Measurements from ENCODE around the gene CDH4. TPM values are rescaled to one million over a fixed set of nuclear protein-coding genes. Genes with fewer than 3 reads are reported as not detected.

The CDH4 gene
- total and polyA plus RNA-seq, 4 donors: 0.06 to 0.10 TPM; not detected in 2

GRCh38 chr20:61597996-61598395 is 345.9 kb downstream of the CDH4 start:
- intact Hi-C loops (cut with DNase I): loop anchor here in 1 of 2 donors (10.0 kb wide), 1 partner anchor 63 kb away; no protein-coding TSS in a partner anchor
- no peak for DNase-seq
- Histone ChIP-seq H3K9me3 (ENCODE audit: control insufficient read depth, low read length) (peaks cover 15% of the 10 kb centered on the region), H3K27me3 (ENCODE audit: control insufficient read depth in 1 of 2, insufficient read depth in 2 of 2, low read length in 1 of 2) (no peaks in the 10 kb centered on the region), H3K27ac (ENCODE audit: low read depth in 1 of 2, low read length in 2 of 2) (no peak overlapping the region), H3K36me3 (ENCODE audit: control insufficient read depth in 1 of 2, insufficient read depth in 2 of 2, low read length in 1 of 2) (no peaks in the 10 kb centered on the region), H3K4me1 (ENCODE audit: control insufficient read depth in 1 of 2, insufficient read depth in 2 of 2, low read length in 2 of 2) (no peaks in the 10 kb centered on the region), H3K4me3 (ENCODE audit: low read length in 2 of 2) (no peak overlapping the region)
- 61 to 68% methylated on average over 7 of the region's 7 CpGs for WGBS, 2 donors
- ATAC-seq (ENCODE audit: low FRiP score): no peak

GRCh38 chr20:61598586-61598985 is 346.5 kb downstream of the CDH4 start:
- peak in 1 of 2 donors; percentile 58 for DNase-seq
- intact Hi-C loops (cut with DNase I): loop anchor here in 1 of 2 donors (10.0 kb wide), 1 partner anchor 64 kb away; no protein-coding TSS in a partner anchor
- Histone ChIP-seq H3K9me3 (ENCODE audit: control insufficient read depth, low read length) (peaks cover 12% of the 10 kb centered on the region), H3K27ac (ENCODE audit: low read depth in 1 of 2, low read length in 2 of 2) (no peak overlapping the region), H3K36me3 (ENCODE audit: control insufficient read depth in 1 of 2, insufficient read depth in 2 of 2, low read length in 1 of 2) (no peaks in the 10 kb centered on the region), H3K4me3 (ENCODE audit: low read length in 2 of 2) (no peak overlapping the region), H3K27me3 (ENCODE audit: control insufficient read depth in 1 of 2, insufficient read depth in 2 of 2, low read length in 1 of 2) (no peaks in the 10 kb centered on the region), H3K4me1 (ENCODE audit: control insufficient read depth in 1 of 2, insufficient read depth in 2 of 2, low read length in 2 of 2) (no peaks in the 10 kb centered on the region)
- 77 to 81% methylated on average over 21 of the region's 21 CpGs for WGBS, 2 donors
- no peak for ATAC-seq (ENCODE audit: low FRiP score)

- Histone ChIP-seq H3K27ac (ENCODE audit: low read depth in 1 of 2, low read length in 2 of 2) (no peak overlapping the region), H3K36me3 (ENCODE audit: control insufficient read depth in 1 of 2, insufficient read depth in 2 of 2, low read length in 1 of 2) (no peaks in the 10 kb centered on the region), H3K4me3 (ENCODE audit: low read length in 2 of 2) (no peak overlapping the region), H3K27me3 (ENCODE audit: control insufficient read depth in 1 of 2, insufficient read depth in 2 of 2, low read length in 1 of 2) (no peaks in the 10 kb centered on the region), H3K9me3 (ENCODE audit: control insufficient read depth, low read length) (peaks cover 12% of the 10 kb centered on the region), H3K4me1 (ENCODE audit: control insufficient read depth in 1 of 2, insufficient read depth in 2 of 2, low read length in 2 of 2) (no peaks in the 10 kb centered on the region)
- intact Hi-C loops (cut with DNase I): loop anchor here in 1 of 2 donors (10.0 kb wide), 1 partner anchor 64 kb away; no protein-coding TSS in a partner anchor
- ATAC-seq (ENCODE audit: low FRiP score): no peak
- WGBS, 2 donors: 62 to 69% methylated on average over 12 of the region's 12 CpGs
- DNase-seq: peak in 1 of 2 donors; percentile 60
Observed at GRCh38 chr20:61599061-61599531, 347.0 kb downstream of the CDH4 start.

GRCh38 chr20:61599541-61599992 is 347.5 kb downstream of the CDH4 start:
- no peak overlapping the region for H3K4me3 ChIP-seq (ENCODE audit: low read length in 2 of 2)
- H3K27ac ChIP-seq (ENCODE audit: low read depth in 1 of 2, low read length in 2 of 2): no peak overlapping the region
- 56 to 61% methylated on average over 18 of the region's 18 CpGs for WGBS, 2 donors
- no peak for DNase-seq
- peaks cover 10% of the 10 kb centered on the region for H3K9me3 ChIP-seq (ENCODE audit: control insufficient read depth, low read length)
- H3K27me3 ChIP-seq (ENCODE audit: control insufficient read depth in 1 of 2, insufficient read depth in 2 of 2, low read length in 1 of 2): no peaks in the 10 kb centered on the region
- H3K36me3 ChIP-seq (ENCODE audit: control insufficient read depth in 1 of 2, insufficient read depth in 2 of 2, low read length in 1 of 2): no peaks in the 10 kb centered on the region
- intact Hi-C loops (cut with DNase I): loop anchor here in 1 of 2 donors (10.0 kb wide), 1 partner anchor 65 kb away; no protein-coding TSS in a partner anchor
- H3K4me1 ChIP-seq (ENCODE audit: control insufficient read depth in 1 of 2, insufficient read depth in 2 of 2, low read length in 2 of 2): no peaks in the 10 kb centered on the region
- ATAC-seq (ENCODE audit: low FRiP score): no peak

- no peaks in the 10 kb centered on the region for H3K4me1 ChIP-seq (ENCODE audit: control insufficient read depth in 1 of 2, insufficient read depth in 2 of 2, low read length in 2 of 2)
- intact Hi-C loops (cut with DNase I): no loop called here
- WGBS, 2 donors: 75 to 78% methylated on average over 16 of the region's 16 CpGs
- H3K36me3 ChIP-seq (ENCODE audit: control insufficient read depth in 1 of 2, insufficient read depth in 2 of 2, low read length in 1 of 2): no peaks in the 10 kb centered on the region
- peak in 1 of 2 donors; percentile 61 for DNase-seq
- ATAC-seq (ENCODE audit: low FRiP score): no peak
- peaks cover 10% of the 10 kb centered on the region for H3K9me3 ChIP-seq (ENCODE audit: control insufficient read depth, low read length)
- H3K27me3 ChIP-seq (ENCODE audit: control insufficient read depth in 1 of 2, insufficient read depth in 2 of 2, low read length in 1 of 2): no peaks in the 10 kb centered on the region
- H3K4me3 ChIP-seq (ENCODE audit: low read length in 2 of 2): no peak overlapping the region
- H3K27ac ChIP-seq (ENCODE audit: low read depth in 1 of 2, low read length in 2 of 2): no peak overlapping the region
Observed at GRCh38 chr20:61600016-61600415, 348.0 kb downstream of the CDH4 start.

GRCh38 chr20:61601361-61601760 is 349.3 kb downstream of the CDH4 start:
- intact Hi-C loops (cut with DNase I): no loop called here
- H3K27me3 ChIP-seq (ENCODE audit: control insufficient read depth in 1 of 2, insufficient read depth in 2 of 2, low read length in 1 of 2): no peaks in the 10 kb centered on the region
- DNase-seq: peak in 1 of 2 donors; percentile 64
- H3K27ac ChIP-seq (ENCODE audit: low read depth in 1 of 2, low read length in 2 of 2): no peak overlapping the region
- no peak for ATAC-seq (ENCODE audit: low FRiP score)
- H3K36me3 ChIP-seq (ENCODE audit: control insufficient read depth in 1 of 2, insufficient read depth in 2 of 2, low read length in 1 of 2): no peaks in the 10 kb centered on the region
- no peaks in the 10 kb centered on the region for H3K4me1 ChIP-seq (ENCODE audit: control insufficient read depth in 1 of 2, insufficient read depth in 2 of 2, low read length in 2 of 2)
- H3K4me3 ChIP-seq (ENCODE audit: low read length in 2 of 2): no peak overlapping the region
- 84 to 90% methylated on average over 12 of the region's 12 CpGs for WGBS, 2 donors
- peaks cover under 1% of the 10 kb centered on the region for H3K9me3 ChIP-seq (ENCODE audit: control insufficient read depth, low read length)

GRCh38 chr20:61601853-61602252 is 349.8 kb downstream of the CDH4 start:
- Histone ChIP-seq H3K9me3 (ENCODE audit: control insufficient read depth, low read length) (no peaks in the 10 kb centered on the region), H3K36me3 (ENCODE audit: control insufficient read depth in 1 of 2, insufficient read depth in 2 of 2, low read length in 1 of 2) (no peaks in the 10 kb centered on the region), H3K27me3 (ENCODE audit: control insufficient read depth in 1 of 2, insufficient read depth in 2 of 2, low read length in 1 of 2) (no peaks in the 10 kb centered on the region), H3K4me1 (ENCODE audit: control insufficient read depth in 1 of 2, insufficient read depth in 2 of 2, low read length in 2 of 2) (no peaks in the 10 kb centered on the region), H3K4me3 (ENCODE audit: low read length in 2 of 2) (no peak overlapping the region), H3K27ac (ENCODE audit: low read depth in 1 of 2, low read length in 2 of 2) (no peak overlapping the region)
- ATAC-seq (ENCODE audit: low FRiP score) (no peak), DNase-seq (no peak)
- intact Hi-C loops (cut with DNase I): no loop called here
- 87 to 89% methylated on average over 14 of the region's 14 CpGs for WGBS, 2 donors

- DNase-seq: no peak
- Histone ChIP-seq H3K36me3 (ENCODE audit: control insufficient read depth in 1 of 2, insufficient read depth in 2 of 2, low read length in 1 of 2) (no peaks in the 10 kb centered on the region), H3K27me3 (ENCODE audit: control insufficient read depth in 1 of 2, insufficient read depth in 2 of 2, low read length in 1 of 2) (no peaks in the 10 kb centered on the region), H3K4me1 (ENCODE audit: control insufficient read depth in 1 of 2, insufficient read depth in 2 of 2, low read length in 2 of 2) (no peaks in the 10 kb centered on the region), H3K9me3 (ENCODE audit: control insufficient read depth, low read length) (no peaks in the 10 kb centered on the region), H3K4me3 (ENCODE audit: low read length in 2 of 2) (no peak overlapping the region), H3K27ac (ENCODE audit: low read depth in 1 of 2, low read length in 2 of 2) (no peak overlapping the region)
- intact Hi-C loops (cut with DNase I): no loop called here
- ATAC-seq (ENCODE audit: low FRiP score): no peak
- 79 to 82% methylated on average over 5 of the region's 5 CpGs for WGBS, 2 donors
Observed at GRCh38 chr20:61603715-61604114, 351.7 kb downstream of the CDH4 start.

GRCh38 chr20:61604549-61604948 is 352.5 kb downstream of the CDH4 start:
- 37 to 40% methylated on average over 7 of the region's 7 CpGs for WGBS, 2 donors
- H3K27ac ChIP-seq (ENCODE audit: low read depth in 1 of 2, low read length in 2 of 2): no peak overlapping the region
- ATAC-seq (ENCODE audit: low FRiP score) (no peak), DNase-seq (no peak)
- H3K4me3 ChIP-seq (ENCODE audit: low read length in 2 of 2): no peak overlapping the region
- H3K36me3 ChIP-seq (ENCODE audit: control insufficient read depth in 1 of 2, insufficient read depth in 2 of 2, low read length in 1 of 2): no peaks in the 10 kb centered on the region
- no peaks in the 10 kb centered on the region for H3K9me3 ChIP-seq (ENCODE audit: control insufficient read depth, low read length)
- intact Hi-C loops (cut with DNase I): no loop called here
- no peaks in the 10 kb centered on the region for H3K27me3 ChIP-seq (ENCODE audit: control insufficient read depth in 1 of 2, insufficient read depth in 2 of 2, low read length in 1 of 2)
- H3K4me1 ChIP-seq (ENCODE audit: control insufficient read depth in 1 of 2, insufficient read depth in 2 of 2, low read length in 2 of 2): no peaks in the 10 kb centered on the region
